HG03039 (cell line): ENCODE measurements around the gene STON2.
"Not testable (repeated sequence)": the region's sequence is repeated elsewhere in the genome, so short reads cannot be mapped to it uniquely, and the experiment has no call there.

Experiments
- ATAC-seq: cut with Tn5 transposase; IDR thresholded peaks from one replicate; pipeline ENCODE4 v1.9.1; 2021; ENCODE audit warnings: mild to moderate bottlenecking, moderate library complexity; ENCODE audit not compliant: unreplicated experiment

STON2 gene

DNA sequence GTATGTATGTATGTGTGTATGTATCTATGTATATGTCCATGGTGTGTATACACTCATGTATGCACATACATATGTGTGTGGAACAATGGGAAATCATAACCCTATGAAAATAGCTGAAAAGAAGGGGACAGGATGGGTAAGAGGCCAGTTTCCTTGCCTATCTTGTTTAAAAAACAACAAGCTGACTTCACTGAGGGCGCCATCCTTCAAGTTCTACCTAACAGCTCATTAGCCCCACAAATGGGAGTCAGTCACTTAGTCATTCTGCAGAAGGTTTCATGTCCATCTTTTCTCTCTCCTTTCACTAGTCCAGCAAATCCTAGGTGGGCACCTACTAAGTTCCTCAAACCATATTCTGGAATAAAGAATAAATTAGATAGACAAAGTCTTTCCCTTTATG is 14.7 kb downstream of the STON2 start:
- no peak for ATAC-seq

DNA sequence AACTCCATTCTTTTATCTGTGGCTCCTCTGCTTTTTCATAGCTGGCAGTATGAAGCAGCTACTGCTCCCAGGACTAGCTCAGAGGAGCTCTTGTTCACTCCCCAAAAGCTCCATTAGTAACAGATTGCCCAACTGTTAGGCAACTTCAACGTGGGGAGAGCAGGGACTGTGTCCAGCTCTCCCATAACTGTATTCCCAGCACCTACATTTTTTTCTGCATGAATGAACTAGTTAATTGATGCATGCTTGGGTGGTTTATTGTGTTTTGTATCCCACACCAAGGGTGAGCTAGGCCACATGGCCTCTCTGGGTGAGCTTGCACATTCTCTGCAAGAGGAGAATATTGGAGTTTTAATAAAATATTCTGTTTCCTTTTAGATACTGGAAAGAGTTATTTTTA is 15.2 kb downstream of the STON2 start:
- ATAC-seq, result no peak

GRCh38 chr14:81382517-81383225 is 17.5 kb downstream of the STON2 start:
- ATAC-seq, result no peak

GRCh38 chr14:81380009-81380408 is 20.1 kb downstream of the STON2 start:
- ATAC-seq, result not testable (repeated sequence)

- no peak for ATAC-seq
Observed at GRCh38 chr14:81371802-81372201, 28.3 kb downstream of the STON2 start.

GRCh38 chr14:81367563-81367962 is 32.6 kb downstream of the STON2 start:
- ATAC-seq, result no peak

GRCh38 chr14:81366884-81367283 is 33.2 kb downstream of the STON2 start:
- no peak for ATAC-seq

- ATAC-seq, result no peak
Observed at GRCh38 chr14:81366214-81366613, 33.9 kb downstream of the STON2 start.

DNA sequence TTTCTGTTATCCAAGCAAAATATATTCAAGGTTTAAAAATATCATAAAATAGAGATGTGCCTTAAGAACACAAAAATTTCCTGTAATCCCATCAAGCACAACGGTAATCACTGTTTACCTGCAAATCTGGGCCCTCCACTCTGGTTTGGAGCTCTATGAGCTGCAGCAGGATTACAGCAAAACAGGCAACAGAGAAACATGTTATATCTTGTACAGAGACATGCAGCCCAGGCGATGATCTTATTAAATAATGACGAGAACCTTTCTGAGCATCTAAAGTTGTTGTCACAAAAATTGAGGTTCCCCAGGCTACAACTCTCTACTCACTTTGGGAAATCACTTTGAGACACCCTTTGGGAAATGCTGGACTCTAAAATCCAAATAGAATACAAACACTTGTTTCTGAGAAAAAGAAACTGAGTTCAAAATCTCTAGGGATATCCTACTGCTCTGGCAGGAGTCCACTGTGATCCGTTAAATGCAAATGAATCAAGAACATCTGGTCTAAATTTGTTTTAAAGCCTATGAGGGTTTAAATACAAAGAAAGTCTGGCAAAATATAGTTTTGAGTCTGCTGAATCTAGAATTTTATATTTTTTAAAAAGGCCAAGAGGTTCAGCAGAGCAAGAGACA is 36.3 kb downstream of the STON2 start:
- no peak for ATAC-seq

- no peak for ATAC-seq
Observed at GRCh38 chr14:81353691-81354323, 46.3 kb downstream of the STON2 start.

GRCh38 chr14:81352413-81352812 is 47.7 kb downstream of the STON2 start:
- no peak for ATAC-seq

- ATAC-seq, result no peak
Observed at GRCh38 chr14:81351205-81351604, 48.9 kb downstream of the STON2 start.

DNA sequence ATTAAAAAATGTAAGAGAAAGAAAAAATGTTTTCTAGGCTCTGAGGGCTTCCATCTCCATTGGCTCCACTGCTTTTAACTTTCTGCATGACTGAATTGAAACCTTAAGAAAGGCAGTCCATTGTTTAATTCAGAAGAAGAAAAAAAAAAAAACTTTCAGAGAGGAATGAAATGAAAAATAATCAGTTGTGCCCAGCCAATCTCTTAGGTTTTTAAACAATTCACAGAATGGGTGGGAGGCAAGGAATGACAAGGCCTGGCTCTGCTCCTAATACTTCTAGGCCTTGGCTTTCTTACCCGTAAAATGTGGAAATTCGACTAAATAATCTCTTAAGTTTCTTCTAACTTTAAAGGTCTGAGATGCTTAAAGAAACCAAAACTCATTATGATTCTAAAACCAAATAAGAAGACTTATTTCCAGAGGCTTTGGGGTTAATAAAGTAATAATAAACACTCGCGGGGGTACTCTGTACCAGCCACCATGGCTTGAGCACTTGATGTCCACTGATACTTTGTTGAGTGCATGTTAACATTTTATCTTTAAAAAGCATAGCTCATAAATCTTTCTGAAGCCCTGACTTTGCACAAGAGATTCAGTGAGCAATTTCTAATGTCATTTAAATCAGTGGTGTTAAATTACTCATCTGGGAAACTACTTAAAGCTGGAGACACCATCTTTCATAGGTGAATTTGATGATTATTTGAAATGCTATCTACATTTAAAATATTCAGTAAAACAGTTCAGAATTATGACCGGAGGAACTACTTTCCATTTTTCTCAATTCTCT is 49.6 kb downstream of the STON2 start:
- no peak for ATAC-seq

DNA sequence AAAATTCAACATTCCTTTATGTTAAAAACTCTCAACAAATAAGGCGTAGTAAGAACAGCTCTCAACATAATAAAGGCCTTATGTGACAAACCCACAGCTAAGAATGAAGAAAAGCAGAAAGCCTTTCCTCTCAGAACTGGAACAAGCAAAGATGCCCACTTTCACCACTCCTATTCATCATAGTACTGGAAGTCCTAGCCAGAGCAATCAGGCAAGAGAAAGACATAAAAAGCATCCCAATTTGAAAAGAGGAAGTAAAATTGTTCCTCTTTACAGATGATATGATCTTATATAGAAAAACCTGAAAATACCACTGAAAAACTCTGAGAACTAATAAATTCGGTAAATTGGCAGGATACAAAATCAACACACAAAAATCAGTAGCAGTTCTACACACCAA is 52.1 kb downstream of the STON2 start:
- ATAC-seq, result no peak

- ATAC-seq, result no peak
Observed at GRCh38 chr14:81345781-81346180, 54.3 kb downstream of the STON2 start.

DNA sequence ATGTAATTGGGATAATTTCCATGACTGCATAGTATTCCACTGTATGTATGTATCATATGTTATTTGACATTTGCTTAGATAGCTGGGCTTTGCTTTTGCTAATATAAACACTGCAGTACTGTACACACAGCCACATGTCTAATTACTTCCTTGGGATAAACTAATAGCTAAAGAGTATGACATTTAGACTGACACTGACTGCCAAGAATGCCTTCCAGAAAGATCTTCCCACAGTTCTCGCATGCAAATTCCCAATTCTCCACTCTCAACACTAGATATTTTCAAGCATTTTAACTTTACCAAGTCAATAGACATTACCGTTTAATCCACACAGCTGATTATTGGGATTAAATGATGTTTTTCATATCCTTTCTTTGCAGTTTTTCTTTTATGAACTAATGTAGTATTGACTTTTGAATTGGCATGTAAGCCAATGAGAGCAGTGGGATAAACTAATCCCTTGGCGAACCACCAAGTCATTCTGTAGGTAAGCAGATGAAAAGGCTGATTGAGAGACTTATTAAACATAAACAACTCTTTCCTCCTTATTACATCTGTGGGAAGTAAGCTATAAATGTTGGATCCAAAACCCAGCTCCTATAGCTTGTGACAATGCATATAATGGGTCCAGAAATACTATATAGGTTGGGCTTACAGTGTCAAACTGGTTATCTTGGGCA is 55.5 kb downstream of the STON2 start:
- ATAC-seq, result no peak

GRCh38 chr14:81343701-81344100 is 56.4 kb downstream of the STON2 start:
- no peak for ATAC-seq

GRCh38 chr14:81342850-81343580 is 57.1 kb downstream of the STON2 start:
- no peak for ATAC-seq

DNA sequence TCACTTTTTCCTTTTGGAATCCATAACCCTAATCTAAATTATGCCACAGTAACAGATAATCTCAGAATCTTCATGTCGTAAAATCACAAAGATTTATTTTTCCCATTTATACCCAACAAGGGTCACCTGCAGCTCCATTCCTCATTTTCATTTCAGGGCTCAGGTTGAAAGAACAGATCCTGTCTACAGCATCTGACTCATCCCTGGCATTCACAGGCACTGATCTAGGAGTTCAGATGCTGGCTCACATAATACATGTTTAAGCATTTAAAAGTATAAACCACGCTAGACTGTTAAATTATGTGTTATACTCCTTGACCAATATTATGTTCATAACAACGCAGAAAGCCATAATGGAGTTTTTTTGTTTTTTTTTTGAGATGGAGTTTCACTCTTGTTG is 58.3 kb downstream of the STON2 start:
- no peak for ATAC-seq

DNA sequence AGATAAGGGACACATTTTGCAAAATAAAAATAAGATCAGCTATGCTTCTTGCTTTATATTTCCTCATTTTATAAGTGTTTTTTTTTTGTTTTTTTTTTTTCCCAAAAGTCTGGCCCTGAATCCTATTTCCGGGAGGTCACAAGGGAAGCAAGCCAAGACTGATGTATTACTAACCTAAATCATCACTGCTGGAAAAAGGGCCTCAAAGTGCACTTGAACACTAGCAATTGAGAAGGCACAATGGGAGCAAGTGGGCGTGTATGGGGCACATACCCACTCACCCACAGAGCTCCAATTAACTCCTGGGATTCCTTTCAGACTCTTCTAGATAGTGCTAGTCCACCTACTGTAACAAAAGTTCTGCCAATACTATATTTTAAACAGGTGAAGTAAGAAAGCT is 58.8 kb downstream of the STON2 start:
- no peak for ATAC-seq
